HCT116 (cell line): ENCODE data around the gene KRTAP25-1.

Experiments
- CTCF ChIP-seq, 3 experiments: fragments of 200-600 bp in 1 of 3; sonication (generic) in 1 of 3; IDR thresholded peaks in 2 of 3; conservative IDR thresholded peaks in 1 of 3; 2 replicates each; pipeline ENCODE4 v1.5.1; 2012 to 2017; ENCODE audit warnings: low read depth in 2 of 3, low read length in 2 of 3, antibody characterized with exemption in 1 of 3, borderline replicate concordance in 1 of 3, control low read depth in 1 of 3, mild to moderate bottlenecking in 1 of 3, mixed read lengths in 1 of 3, mixed run types in 1 of 3, moderate library complexity in 1 of 3; ENCODE audit not compliant: insufficient read depth in 1 of 3
- EGR1 ChIP-seq: IDR thresholded peaks from 2 replicates; pipeline ENCODE4 v1.6.1; 2012; ENCODE audit warnings: low read depth
- ELF1 ChIP-seq: IDR thresholded peaks from 2 replicates; pipeline ENCODE4 v1.6.1; 2012; ENCODE audit warnings: low read depth, borderline replicate concordance
- JUND ChIP-seq: IDR thresholded peaks from 2 replicates; pipeline ENCODE4 v1.6.1; 2012
- POLR2A ChIP-seq: IDR thresholded peaks from 2 replicates; pipeline ENCODE4 v1.7.0; 2011; ENCODE audit warnings: borderline replicate concordance; ENCODE audit not compliant: insufficient read depth, insufficient read length; ENCODE audit errors: extremely low read depth
- ZNF274 ChIP-seq: fragments of 200-500 bp; sonication (Bioruptor generic); IDR thresholded peaks from 2 replicates; pipeline ENCODE4 v1.6.1; 2014; ENCODE audit warnings: mild to moderate bottlenecking, low read depth, low read length, inconsistent platforms
- TF ChIP-seq, protein P1 (sequence below): IDR thresholded peaks from 2 replicates; pipeline ENCODE4 v1.6.1; 2012

- TF ChIP-seq CTCF (IDR thresholded peaks at IDR 0.05 in 2 of 3, conservative IDR thresholded peaks at IDR 0.05 in 1 of 3; ENCODE audit: borderline replicate concordance in 1 of 3, insufficient read depth in 1 of 3, low read depth in 2 of 3, low read length in 2 of 3) (no peak), ELF1 (no peak), EGR1 (no peak), JUND (no peak), POLR2A (no peak), ZNF274 (no peak)
- TF ChIP-seq, protein P1, sequence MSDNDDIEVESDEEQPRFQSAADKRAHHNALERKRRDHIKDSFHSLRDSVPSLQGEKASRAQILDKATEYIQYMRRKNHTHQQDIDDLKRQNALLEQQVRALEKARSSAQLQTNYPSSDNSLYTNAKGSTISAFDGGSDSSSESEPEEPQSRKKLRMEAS = no peak
These were observed 33.6 kb downstream of the KRTAP25-1 start for GRCh38 chr21:30255679-30256078.
